Thyroid gland (tissue), 4 donors: ENCODE results near the gene GRIP1.

Experiments
- CTCF ChIP-seq, 6 experiments: fragments of 200-600 bp in 3 of 6; fragments of 450-650 bp in 3 of 6; sonication (generic) in 3 of 6; IDR thresholded peaks; one replicate each; pipeline ENCODE4 v1.5.1; 2016 to 2019; ENCODE audit warnings: antibody characterized with exemption in 6 of 6, mild to moderate bottlenecking in 2 of 6, inconsistent platforms in 1 of 6, moderate library complexity in 1 of 6
- POLR2A ChIP-seq, 2 donors: fragments of 450-650 bp; IDR thresholded peaks; one replicate each; pipeline ENCODE4 v1.6.1; 2017; ENCODE audit warnings: antibody characterized with exemption in 2 of 2, mild to moderate bottlenecking in 2 of 2, moderate library complexity in 1 of 2

GRCh38 chr12:66620688-66621087, 58.2 kb downstream of the GRIP1 start:
- TF ChIP-seq CTCF (IDR thresholded peaks at IDR 0.05) (no peak), POLR2A (IDR thresholded peaks at IDR 0.05) (no peak)
